GM11168 (cell line): ENCODE measurements around the gene SMIM11.
"Not testable (repeated sequence)": the region's sequence is repeated elsewhere in the genome, so short reads cannot be mapped to it uniquely, and the experiment has no call there.

Experiments used
- in situ Hi-C: fragments of 300-500 bp; cut with MboI; formaldehyde crosslinking; loops from one replicate; pipeline ENCODE4 v1.12.0; 2022; ENCODE audit warnings: low sequenced_read_pairs; ENCODE audit not compliant: unreplicated experiment

The SMIM11 gene

DNA sequence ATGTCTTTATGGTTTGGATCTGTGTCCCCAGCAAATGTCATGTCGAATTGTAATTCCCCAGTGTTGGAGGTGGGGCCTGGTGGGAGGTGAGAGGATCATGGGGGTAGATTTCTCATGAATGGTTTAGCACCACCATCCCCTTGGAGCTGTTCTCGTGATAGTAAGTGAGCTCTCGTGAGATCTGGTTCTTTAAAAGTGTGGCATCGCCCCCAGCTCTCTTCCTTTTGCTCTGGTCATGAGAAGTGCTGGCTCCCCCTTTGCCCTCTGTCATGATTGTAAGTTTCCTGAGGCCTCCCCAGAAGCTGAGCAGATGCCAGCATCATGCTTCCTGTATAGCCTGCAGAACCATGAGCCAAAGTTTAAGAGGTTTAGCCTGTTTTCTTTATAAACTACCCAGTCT is 22.8 kb upstream of the SMIM11 start:
- in situ Hi-C loops: no loop called here

DNA sequence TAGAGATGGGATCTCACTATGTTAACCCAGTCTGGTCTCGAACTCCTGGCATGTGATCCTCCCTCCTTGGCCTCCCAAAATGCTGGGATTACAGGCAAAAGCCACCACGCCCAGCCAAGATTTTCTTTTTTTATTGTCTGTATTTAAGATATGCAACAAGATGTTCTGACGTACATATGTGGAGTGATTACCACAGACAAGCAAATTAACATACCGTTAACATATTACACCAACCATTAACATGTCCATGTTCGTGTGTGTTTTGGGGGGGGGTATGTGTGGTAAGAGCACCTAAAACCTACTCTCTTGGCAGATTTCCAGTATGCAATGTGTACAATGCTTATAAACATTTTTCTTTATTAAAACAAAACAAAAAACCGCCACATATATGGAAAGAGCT is 22.1 kb upstream of the SMIM11 start:
- in situ Hi-C loops: no loop called here

DNA sequence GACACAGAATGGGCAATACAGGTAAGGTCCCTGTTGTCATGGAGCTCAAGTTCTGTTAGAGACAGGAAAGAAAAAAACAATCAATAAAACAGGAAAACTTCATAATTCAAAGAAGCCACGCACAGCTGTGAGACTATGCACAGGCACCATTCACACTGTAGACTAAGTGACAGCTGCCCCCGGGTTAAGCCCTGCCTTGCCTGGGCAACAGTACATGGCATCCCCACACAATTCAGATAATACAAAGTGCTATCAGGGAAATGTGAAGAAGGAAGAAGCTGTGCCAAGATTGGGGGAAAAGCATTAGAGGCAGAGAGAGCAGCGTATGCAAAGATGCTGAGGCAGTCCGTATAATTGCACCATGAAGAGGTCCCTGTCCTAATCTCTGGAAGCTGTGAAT is 20.5 kb upstream of the SMIM11 start:
- in situ Hi-C loops: no loop called here

DNA sequence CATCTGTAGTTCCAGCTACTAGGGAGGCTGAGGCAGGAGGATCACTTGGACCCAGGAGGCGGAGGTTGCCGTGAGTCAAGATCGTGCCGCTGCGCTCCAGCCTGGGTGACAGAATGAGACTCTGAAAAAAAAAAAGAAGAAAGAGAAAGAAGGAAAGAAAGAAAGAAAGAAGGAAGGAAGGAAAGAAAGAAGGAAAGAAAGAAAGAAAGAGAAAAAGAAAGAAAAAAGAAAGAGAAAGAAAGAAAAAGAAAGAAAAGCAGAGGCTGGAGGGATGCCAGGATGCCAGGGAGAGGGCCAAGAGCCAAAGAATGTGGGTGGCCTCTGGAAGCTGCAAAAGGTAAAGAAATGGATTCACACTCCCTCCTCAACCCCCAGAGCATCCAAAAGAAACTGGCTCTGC is 19.7 kb upstream of the SMIM11 start:
- in situ Hi-C loops: no loop called here

DNA sequence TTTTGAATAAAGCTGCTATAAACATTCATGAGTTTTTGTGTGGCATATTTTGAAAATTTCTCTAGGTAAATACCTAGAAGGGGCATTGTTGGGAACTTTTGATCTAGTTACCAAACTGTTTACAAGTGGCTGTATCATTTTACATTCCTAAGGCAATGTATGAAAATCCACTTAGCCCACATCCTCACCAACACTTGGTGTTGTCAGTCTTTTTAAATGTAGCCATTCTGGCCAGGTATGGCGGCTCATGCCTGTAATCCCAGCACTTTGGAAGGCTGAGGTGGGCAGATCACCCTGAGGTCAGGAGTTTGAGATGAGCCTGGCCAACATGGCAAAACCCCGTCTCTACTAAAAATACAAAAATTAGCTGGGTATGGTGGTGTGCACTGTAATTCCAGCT is 17.4 kb upstream of the SMIM11 start:
- in situ Hi-C loops: no loop called here

DNA sequence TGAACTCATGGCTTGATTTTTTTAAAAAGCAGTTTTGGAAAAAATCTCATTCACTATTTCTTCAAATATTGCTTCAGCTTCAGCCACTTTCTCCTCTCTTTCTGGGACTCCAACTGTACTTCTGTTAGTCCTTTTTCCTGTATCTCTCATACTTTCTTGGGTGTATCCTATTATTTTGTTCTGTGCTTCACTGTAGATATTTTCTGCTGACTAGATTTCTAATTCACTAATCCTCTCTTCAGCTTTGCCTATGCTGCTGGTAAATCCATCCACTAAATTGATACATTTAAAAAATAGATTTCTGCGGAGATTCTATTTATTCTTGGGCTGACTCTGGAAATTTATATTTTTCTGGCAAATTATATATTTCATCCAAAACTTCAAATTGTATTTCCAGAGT is 16.4 kb upstream of the SMIM11 start:
- in situ Hi-C loops: no loop called here

DNA sequence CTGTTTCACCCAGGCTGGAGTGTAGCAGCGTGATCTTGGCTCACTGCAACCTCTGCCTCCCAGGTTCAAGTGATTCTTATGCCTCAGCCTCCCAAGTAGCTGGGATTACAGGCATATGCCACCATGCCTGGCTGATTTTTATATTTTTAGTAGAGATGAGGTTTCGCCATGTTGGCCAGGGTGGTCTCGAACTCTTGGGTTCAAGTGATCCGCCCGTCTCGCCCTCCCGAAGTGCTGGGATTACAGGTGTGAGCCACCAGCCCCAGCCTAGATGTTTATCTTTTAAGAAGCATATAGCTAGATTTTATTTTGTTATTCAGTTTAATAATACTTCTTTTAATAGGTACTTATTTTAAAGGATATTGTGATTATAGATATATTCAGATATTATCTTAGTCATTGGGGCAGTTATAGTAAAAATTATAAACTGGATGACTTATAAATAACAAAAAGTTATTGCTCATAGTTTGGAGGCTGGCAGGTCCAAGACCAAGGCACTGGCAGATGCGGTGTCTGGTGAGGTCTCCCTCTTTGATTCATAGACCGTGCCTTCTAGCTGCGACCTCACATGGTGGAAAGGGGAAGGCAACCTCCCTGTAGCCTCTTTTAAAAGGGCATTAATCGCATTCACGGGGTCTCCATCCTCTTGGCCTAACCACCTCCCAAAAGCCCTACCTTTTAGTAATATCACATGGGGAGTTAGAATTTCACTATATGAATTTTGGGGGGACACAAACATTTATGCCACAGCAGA is 14.6 kb upstream of the SMIM11 start:
- in situ Hi-C loops: no loop called here

DNA sequence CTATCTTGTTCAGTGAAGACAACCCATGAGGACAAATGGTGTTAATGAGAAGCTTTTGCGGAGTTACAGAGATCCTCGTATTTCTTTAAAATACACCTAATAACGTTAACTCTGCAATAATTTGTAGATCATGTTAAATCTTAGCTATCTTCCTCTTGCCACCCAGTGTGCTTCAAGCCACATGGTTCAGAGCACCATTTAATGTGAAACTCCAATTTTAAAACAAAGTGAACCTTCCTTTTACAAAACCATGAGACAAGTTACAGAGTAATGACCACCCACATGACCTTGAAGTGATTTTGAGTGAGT is 13.2 kb upstream of the SMIM11 start:
- in situ Hi-C loops: no loop called here

DNA sequence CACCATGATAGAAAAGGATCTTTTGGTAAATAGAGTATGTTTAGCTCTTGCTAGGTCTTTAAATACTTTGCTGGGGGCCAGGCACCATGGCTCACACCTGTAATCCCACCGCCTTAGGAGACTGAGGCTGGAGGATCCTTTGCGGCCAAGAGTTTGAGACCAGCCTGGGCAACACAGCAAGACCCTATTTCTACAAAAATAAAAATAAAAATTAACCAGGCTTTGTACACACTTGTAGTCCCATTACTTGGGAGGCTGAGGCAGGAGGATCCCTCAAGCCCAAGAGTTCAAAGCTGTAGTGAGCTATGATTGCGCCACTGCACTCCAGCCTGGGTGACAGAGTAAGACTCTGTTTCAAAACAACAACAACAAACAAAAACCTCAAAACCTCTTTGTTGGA is 12.6 kb upstream of the SMIM11 start:
- in situ Hi-C loops: no loop called here

DNA sequence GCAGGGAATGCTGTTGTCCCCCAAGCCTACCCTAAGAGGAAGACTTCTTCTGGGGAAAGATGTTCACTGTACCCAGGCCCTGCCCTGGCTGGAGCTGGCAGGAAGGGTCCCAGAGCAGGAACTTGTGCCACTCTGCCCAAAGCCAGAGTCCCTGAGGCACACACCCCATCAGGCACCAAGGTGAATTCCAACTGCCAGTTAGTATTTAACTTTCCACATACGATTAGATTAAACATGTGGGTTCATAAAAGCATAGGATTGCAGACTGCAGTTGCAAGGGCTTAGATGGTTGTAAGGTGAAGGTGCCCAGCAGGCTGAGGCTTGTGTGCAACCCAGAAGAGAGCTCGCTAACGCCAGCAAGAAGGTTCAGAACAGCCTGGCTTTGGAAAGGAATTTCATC is 11.6 kb upstream of the SMIM11 start, which contains the start of gene KCNE2:
Gene KCNE2, plus strand, starts transcription at position 274 of the 400 bp plus-strand sequence. CDS start 6,473 bp downstream, outside the sequence.
- in situ Hi-C loops: no loop called here

DNA sequence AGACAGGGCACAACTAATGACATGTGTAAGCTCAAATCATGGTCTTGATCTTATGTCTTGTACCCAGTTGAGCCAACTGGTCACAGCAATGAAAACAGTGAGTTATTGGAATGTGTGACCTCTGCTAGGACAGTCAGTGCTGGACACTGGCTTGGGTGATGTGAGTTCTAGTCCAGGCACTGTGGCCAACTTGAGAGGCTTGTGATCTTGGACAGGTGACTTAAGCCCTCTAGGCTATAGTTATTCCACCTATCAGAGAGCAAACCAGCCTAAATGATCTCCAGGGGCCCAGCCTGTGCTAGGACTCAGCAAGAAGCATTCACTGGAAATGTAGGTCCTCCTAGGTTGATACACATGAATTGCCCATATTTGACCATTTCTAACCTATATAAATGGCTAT is 10.4 kb upstream of the SMIM11 start:
- in situ Hi-C loops: no loop called here

DNA sequence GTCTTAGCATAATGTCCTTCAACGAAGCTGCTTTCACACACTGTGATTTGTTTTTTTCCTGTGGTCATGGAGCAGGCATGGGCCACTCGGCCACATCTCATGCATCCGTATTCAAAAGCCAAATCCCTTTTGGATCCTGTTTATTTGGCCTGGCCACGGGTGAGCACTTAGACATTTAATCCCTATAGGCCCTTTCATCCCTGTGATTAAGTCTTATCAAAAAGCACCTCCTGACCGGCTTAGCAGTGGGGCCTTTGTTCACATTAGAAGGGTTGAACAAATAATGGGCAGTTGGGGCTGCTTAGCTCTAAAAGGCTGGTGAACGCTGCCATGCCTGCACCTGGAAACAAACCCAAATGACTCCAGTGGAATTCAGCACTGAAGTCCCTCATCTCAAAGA is 9.5 kb upstream of the SMIM11 start:
- in situ Hi-C loops: no loop called here

DNA sequence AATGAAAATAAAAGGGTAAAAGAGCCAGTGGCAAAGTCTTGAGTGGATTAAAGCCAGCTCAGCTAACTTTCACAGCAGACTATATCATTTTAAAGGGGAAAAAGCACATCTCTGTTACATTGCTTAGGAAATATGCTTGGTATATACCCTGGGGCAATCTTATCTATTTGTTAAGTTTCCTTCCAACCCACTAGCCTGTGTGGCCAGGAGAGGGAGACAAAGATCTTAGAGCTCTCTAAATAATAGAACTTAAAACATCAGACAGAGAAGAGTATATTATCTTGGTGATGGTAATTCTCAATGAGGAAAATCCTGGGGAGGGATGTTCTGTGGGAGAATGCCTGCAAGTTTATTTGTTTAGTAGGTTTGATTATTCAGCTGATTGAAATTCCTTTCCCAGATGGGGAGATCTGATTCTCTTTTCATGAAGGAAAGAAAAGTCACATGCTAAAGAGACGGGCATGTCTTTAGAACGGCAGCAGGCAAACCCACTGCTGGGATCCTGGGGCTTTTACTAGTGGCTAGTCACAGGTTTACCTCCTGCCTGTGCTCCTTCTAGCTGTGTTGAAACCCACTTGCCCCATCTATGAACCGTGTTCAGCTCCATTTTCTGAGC is 7.9 kb upstream of the SMIM11 start:
- in situ Hi-C loops: no loop called here

DNA sequence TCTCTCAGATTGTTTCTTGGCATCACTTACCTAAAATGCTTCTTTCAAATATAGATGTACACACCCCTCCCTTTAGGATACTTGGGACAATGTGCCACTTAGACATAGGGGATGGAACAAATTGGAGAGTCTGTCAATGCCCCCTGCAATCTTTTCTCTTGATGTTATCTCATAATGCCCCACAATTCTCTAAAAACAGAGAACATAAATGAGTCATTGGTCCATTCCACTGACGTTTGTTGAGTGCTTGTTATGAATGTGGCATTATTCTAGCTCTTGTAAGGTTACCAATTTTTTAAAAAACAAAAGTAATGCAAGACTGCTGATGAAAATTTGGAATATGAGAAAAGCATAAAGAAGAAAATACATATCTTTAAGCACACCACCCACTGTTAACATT is 5.6 kb upstream of the SMIM11 start:
- in situ Hi-C loops: no loop called here

DNA sequence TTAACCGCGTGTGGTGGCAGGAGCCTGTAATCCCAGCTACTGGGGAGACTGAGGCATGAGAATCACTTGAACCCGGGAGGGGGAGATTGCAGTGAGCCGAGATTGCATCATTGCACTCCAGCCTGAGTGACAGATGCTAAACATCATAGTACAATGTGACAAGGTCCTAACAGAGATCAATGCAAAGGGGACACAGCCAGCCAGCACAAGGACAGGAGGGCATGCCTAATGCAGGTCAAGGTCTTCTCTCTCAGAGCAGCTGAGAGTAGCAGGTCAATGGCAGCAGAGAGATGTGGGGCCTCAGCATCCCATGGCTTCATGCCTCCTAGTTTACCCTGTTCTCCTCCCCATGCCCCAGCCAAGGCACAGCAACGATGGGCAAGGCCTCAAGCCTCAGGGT is 3.0 kb upstream of the SMIM11 start:
- in situ Hi-C loops: no loop called here

DNA sequence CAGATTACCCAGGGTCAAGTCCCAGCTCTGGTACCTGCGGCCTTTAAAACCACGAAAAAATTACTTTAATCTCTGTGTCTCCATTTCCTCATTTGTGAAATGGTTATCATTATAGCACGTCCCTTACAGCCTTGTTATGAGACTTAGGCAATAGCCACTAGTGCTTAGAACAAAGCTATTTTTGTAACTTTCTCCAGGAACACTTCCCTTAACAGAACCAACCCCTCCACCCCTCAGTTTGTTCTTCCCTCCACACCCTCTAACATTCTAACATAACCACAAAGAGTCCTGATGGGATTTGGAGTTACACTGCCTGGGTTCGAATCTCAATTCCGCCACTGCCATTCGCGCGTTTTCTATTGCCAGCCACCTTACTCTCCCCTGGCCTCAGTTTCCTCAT is 845 bp upstream of the SMIM11 start:
- in situ Hi-C loops: not testable (repeated sequence)

DNA sequence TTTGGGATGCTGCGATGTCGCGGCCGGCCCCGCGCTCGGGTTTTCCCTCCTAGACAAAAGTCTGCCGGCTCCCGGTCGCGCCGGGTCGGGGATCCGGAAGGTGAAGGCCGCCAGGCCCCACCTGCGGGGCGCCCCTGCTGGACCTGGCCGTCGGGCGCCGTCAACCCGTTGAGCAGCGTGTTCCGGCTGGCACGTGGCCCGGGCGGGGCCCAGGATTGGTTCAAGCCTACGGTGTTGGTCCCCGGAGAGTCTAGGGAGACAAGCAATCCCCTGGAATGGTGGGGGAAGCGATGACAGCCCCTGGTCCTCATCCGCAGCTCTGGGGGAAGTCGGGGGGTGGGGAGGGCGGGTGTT is 289 bp downstream of the SMIM11 start:
- in situ Hi-C loops: not testable (repeated sequence)

DNA sequence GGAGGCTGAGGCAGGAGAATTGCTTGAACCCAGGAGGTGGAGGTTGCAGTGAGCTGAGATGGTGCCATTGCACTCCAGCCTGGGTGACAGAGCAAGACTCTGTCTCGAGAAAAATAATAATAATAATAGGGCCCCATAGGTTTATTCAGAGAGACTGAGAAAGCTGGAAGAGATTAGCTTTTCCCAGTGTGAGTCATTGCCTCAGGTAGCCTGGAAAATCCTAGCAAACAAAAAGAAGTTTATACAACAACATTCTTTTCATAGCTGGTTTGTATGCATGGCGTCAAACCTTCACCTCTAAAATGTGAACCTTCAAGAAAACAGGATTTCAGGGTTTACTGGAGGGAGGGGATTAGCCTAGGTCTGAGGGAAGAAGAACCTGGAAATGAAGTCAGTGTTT is 7.8 kb downstream of the SMIM11 start:
- in situ Hi-C loops: not testable (repeated sequence)

DNA sequence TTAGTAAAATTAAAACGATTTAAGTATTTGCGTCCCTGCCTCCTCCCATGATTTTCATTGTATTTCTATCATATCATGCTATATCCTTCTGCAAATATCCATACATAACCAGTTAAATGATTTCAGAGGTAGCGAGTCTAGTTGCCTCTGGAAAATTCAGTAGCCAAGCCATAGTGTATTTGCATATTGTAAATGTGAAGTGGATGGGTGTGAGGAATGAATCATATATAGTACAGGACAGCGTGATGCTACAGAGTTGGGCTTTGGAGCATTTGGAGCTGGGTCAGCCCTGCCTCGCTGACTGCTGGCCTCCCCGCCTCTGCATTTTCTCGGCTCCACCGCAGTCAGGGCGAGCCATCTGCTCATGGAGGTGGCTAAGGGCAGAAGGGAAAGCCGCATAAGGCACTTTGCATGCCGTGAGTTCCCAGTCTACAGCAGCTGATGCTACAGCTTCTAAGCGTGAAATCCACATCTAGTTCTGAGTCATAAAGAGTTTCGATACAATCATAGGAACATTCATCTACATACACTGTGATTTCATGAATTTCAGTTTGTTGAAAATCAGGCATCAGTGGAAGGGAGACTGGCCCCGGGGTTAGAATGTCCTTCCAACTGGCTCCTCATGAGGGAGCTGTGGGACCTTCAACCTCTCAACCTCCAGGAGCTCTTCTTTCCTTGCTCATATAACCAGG is 8.6 kb downstream of the SMIM11 start:
- in situ Hi-C loops: not testable (repeated sequence)

DNA sequence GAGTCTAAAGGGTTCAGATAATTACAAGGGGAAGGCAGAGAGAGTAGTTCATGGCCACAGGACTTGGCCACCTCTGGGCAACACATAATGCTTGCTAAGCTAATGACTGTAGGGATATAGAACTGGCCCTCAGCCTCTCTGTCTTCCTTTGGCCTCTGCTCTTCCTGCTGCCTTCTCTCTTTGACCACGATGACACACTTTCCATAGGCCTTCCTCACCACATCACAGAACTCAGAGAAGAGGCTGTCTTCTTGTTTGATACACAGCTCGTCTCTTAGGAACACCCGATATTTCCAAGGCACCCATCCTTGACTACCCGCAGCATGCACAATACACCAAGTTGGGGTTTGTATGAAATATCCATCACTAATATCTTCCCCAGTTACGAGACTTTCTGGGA is 25.2 kb downstream of the SMIM11 start:
- in situ Hi-C loops: not testable (repeated sequence)

DNA sequence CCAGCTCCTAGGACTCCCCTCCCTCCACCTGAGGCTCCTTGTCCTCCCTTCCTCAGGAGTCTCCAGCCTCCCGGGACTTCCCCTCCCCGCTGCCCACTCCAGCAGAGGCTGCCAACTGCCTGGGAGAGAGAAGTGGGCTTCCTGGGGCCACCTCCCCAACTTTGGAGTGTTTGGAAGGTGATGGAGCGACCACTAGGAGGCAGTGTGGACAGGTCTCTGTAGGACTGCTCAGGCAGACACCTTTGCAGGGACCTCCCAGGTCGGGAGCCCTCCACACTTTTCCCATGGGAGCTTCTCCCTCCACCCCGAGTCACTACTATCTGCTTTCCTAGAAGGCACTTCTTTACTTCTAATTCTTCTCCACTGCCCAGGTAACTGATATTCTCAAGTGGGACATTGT is 29.4 kb downstream of the SMIM11 start:
- in situ Hi-C loops: not testable (repeated sequence)

DNA sequence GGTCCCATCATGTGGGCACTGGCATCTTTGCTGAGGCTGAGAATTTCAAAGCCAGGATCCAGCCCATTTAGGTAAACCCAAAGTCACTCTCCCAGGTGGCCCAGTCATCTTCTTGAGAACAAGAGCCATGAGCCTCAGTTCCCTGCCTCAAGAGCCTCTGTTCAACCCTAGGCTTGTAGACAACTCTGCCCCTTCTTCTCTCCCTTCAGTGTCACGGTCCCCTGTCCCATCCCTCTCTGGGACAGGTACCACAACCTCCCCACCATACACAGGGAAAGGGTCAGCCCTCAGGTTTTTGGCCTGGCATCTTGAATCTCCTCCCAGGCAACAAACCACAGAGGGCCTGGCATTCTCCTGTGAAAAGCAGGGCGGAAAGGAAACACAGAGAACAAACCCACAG is 30.4 kb downstream of the SMIM11 start:
- in situ Hi-C loops: not testable (repeated sequence)
